Measurements from ENCODE around the gene SYMPK.

DNA sequence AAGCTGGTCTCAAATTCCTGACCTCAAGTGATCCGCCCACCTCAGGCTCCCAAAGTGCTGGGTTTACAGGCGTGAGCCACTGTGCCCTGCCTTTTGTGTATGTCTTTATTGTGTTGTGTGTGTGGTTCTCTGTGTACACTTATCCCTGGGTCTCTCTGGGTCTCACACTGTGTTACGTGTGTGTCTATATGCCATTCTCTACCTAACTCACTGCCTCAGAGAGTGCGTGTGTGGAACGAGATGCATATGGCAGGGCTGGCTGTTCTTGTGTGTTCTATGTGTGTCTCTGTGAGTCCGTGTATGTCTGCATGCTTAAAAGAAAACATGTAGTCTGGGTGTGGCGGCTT, 11.6 kb upstream of the SYMPK start:
- TF ChIP-seq, protein P1, sequence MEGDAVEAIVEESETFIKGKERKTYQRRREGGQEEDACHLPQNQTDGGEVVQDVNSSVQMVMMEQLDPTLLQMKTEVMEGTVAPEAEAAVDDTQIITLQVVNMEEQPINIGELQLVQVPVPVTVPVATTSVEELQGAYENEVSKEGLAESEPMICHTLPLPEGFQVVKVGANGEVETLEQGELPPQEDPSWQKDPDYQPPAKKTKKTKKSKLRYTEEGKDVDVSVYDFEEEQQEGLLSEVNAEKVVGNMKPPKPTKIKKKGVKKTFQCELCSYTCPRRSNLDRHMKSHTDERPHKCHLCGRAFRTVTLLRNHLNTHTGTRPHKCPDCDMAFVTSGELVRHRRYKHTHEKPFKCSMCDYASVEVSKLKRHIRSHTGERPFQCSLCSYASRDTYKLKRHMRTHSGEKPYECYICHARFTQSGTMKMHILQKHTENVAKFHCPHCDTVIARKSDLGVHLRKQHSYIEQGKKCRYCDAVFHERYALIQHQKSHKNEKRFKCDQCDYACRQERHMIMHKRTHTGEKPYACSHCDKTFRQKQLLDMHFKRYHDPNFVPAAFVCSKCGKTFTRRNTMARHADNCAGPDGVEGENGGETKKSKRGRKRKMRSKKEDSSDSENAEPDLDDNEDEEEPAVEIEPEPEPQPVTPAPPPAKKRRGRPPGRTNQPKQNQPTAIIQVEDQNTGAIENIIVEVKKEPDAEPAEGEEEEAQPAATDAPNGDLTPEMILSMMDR (tag by site-specific recombination; IDR thresholded peaks at IDR 0.05): no peak
- TF ChIP-seq ZNF10 (tag by site-specific recombination; IDR thresholded peaks at IDR 0.05) (no peak), SALL2 (tag by site-specific recombination; IDR thresholded peaks at IDR 0.05; ENCODE audit: borderline replicate concordance) (no peak), ZNF626 (tag by site-specific recombination; IDR thresholded peaks at IDR 0.05) (no peak), MZF1 (tag by site-specific recombination; IDR thresholded peaks at IDR 0.05; ENCODE audit: borderline replicate concordance) (no peak), ZNF48 (tag by site-specific recombination; IDR thresholded peaks at IDR 0.05) (no peak), ZNF664 (tag by site-specific recombination; IDR thresholded peaks at IDR 0.05) (no peak), ZNF37A (tag by site-specific recombination; IDR thresholded peaks at IDR 0.05) (no peak), ZNF174 (tag by site-specific recombination; IDR thresholded peaks at IDR 0.05) (no peak)
- TF ChIP-seq, protein P2, sequence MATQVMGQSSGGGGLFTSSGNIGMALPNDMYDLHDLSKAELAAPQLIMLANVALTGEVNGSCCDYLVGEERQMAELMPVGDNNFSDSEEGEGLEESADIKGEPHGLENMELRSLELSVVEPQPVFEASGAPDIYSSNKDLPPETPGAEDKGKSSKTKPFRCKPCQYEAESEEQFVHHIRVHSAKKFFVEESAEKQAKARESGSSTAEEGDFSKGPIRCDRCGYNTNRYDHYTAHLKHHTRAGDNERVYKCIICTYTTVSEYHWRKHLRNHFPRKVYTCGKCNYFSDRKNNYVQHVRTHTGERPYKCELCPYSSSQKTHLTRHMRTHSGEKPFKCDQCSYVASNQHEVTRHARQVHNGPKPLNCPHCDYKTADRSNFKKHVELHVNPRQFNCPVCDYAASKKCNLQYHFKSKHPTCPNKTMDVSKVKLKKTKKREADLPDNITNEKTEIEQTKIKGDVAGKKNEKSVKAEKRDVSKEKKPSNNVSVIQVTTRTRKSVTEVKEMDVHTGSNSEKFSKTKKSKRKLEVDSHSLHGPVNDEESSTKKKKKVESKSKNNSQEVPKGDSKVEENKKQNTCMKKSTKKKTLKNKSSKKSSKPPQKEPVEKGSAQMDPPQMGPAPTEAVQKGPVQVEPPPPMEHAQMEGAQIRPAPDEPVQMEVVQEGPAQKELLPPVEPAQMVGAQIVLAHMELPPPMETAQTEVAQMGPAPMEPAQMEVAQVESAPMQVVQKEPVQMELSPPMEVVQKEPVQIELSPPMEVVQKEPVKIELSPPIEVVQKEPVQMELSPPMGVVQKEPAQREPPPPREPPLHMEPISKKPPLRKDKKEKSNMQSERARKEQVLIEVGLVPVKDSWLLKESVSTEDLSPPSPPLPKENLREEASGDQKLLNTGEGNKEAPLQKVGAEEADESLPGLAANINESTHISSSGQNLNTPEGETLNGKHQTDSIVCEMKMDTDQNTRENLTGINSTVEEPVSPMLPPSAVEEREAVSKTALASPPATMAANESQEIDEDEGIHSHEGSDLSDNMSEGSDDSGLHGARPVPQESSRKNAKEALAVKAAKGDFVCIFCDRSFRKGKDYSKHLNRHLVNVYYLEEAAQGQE (tag by site-specific recombination; IDR thresholded peaks at IDR 0.05): no peak

Data from HEK293 (cell line).